Measurements from ENCODE around the gene UBA52.

The UBA52 gene

DNA sequence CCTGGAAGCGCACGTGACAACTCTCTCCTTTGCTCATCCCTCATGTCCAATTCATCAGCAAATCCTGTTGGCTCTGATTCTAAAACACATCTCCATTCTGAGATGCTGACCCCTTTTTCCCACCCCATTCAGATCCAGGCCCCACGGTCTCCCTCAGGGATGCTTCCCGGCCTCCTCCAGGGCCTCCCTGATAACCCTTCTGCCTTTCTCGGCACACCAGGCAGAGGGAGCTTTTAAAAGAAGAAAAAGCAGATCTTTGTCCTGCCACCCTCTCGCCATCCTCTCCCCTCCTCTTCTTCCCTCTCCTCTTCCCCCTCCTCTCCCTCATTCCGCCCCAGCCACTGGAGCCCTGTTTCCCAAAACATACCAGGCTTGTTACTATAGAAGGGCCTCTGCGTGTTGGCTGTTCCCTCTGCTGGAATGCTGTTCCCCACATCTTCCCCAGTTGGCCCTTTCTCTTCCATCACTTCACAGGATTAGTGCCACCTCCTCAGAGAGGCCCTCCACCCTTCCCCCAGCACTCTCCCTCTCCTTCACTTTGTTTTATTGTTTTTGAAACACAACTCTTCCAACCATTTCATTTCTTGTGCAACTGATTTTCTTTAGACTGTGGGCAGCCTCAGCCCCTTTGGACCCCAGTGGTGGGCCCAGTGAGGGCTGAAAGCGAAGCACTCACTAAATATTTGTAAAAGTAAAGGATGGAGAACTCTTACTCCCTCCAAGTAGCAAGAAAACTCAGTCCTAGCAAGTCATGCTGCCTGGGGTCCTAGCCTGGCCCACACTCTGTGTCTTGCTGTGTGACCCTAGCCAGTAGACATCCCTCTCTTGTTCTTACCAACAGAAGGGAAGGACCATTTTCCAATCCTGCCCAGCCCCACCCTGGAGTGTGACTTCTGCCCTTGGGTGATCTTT, 37.4 kb downstream of the UBA52 start:
- no peak for DNase-seq

DNA sequence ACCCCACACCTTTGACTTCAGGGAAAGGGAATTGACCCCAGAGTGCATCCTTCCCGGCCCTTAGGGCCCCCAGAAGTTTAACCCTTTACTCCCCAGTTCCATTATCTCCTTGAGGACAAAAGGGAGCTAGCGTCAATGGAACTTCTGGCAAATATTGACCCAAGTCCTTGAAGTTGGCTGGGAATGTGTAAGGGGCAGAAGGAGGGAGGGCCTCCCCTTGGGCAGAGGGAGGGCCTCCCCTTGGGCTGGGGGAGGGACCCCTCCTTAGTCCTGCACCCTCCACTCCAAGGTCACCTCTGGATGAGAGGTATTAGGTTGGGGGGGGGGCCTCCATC, 38.0 kb downstream of the UBA52 start:
- DNase-seq: no peak

GRCh38 chr19:18610245-18610555, 38.5 kb downstream of the UBA52 start:
- DNase-seq: no peak

GRCh38 chr19:18610556-18611326, 39.1 kb downstream of the UBA52 start:
- DNase-seq: no peak

- peak; percentile 64 for DNase-seq
Measured at GRCh38 chr19:18611327-18612050, 39.8 kb downstream of the UBA52 start.

DNA sequence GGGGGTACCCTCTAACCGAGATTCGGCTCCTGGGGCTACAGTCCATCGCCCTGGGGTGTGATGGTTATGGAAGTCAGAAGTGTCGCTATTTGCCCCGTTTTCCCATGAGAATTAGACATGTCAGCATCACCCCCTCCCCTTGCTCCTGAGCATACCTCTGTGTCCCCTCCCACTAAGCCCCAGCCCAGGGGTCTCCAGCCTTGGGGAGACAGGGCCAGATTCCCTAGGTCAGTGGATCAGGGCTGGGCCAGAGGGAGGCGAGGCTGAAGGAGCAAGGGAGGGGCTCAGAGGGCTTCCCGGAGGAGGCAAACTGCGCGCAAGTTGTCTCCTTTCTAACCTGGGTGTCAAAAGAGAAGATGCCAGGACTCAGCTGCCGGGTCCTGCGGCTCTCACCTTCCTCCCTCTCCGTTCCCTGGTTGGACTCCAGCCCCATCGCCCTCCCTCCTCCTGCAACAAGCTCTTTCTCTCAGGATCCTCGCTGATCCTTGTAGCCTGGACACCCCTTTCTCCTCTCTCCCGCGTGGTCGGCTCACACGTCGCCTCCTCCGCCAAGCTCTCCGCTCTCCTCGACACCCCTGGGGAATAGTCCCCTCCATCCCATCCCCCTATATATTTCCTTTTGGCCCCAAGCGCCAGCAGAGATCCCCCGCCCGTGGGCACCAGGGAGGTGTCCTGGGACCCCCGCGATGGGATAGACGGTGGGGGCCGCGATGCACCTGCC, 40.6 kb downstream of the UBA52 start:
- no peak for DNase-seq

DNA sequence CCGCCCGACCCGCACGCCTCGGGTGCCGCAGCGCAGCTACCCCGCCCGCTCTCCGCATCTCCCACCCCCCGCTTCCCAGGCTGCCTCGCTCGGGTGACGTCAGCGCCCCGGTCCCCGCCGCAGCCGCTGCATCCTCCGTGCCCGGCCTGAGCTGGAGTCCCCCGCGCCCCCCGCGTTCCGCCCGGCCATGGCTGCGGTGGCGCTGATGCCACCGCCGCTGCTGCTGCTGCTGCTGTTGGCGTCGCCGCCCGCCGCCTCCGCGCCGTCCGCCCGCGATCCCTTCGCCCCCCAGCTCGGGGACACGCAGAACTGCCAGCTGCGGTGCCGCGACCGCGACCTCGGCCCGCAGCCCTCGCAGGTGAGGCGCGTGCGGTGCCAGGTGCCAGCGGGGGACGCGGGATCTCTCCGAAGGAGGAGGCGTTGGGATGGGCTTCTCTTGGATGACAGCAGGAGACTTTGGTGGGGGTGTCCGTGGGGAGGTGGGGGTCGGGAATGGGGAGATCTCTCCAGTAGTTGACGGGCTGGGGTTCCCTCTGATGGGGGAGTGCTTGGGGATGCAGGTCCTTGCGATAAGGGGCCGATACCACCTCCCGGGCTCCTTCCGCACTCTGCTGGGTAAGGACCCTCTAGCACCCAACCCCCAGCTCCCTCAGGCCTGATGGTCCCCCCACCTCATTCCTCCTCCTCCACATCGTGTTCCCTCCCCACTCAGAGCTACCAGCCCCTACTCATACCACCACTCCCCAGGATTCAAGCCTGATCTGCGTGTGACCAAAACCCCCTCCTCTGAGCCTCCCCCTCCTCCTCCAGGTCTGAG, 41.3 kb downstream of the UBA52 start, which contains the start of gene TMEM59L:
Gene TMEM59L, plus strand, starts transcription at position 99 of the 817 bp plus-strand sequence. Its CDS starts 89 bp downstream, at position 188.
- peak; percentile 52 for DNase-seq

DNA sequence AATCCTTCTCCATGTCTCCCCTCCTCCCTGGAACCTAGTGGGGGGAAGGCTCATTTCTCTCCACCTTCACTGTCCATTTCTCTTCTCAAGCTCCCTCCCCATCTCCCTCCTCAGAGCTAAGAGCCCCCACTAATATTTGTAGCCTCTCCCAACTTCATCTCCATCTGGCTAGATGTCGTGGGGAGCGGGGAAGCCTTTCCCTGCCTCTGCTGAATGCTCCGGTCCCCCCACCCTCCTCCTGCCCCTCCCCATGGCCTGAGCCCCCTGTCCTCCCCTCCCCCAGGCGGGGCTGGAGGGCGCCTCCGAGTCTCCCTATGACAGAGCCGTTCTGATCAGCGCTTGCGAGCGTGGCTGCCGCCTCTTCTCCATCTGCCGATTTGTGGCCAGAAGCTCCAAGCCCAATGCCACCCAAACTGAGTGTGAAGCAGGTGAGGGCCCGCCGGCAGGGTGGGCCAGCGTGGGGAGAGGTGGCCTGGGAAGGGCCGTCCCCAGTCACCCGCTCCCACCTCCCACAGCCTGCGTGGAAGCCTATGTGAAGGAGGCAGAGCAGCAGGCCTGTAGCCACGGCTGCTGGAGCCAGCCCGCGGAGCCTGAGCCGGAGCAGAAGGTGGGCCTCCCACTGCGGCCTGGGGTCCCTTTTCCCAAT, 42.1 kb downstream of the UBA52 start:
- peak; percentile 63 for DNase-seq

- DNase-seq: no peak
Measured at GRCh38 chr19:18616023-18616422, 44.4 kb downstream of the UBA52 start.

DNA sequence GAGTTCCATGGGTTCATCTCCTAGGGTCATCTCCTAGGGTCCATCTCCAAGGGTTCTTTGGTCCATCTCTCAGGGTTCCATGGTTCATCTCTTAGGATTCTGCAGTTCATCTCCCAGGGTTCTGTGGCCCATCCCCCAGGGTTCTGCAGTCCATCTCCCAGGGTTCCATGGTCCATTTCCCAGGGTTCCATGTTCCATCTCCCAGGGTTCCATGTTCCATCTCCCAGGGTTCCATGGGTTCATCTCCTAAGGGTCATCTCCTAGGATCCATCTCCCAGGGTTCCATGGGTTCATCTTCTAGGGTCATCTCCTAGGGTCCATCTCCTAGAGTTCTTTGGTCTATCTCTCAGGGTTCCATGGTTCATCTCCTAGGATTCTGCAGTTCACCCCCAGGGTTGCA, 45.9 kb downstream of the UBA52 start:
- DNase-seq: no peak

- DNase-seq: no peak
Measured at GRCh38 chr19:18618236-18618635, 46.6 kb downstream of the UBA52 start.

DNA sequence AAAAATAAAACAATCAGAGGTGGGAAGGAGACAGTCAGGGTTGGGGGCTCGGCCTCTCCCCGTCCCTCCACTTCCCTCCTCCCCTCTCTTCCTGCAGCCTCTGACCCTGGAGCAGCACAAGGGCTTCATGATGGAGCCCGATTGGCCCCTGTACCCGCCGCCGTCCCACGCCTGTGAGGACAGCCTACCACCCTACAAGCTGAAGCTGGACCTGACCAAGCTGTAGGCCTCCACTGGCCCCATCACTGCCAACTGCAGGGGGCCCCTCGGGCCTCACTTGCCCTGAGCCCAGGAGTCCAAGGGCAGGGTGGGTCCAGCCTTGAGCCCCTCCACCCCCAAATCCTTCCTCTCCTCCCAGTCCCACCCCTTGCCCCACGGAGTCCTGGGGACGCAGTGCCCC, 48.7 kb downstream of the UBA52 start:
- DNase-seq: no peak

- DNase-seq: no peak
Measured at GRCh38 chr19:18620902-18621301, 49.2 kb downstream of the UBA52 start.

- no peak for DNase-seq
Measured at GRCh38 chr19:18626906-18627305, 55.2 kb downstream of the UBA52 start.
